COLO668 (cell line): ENCODE data around the gene CATSPER1.

Experiments
- DNase-seq: peaks from one replicate; lab custom pipeline; 2025; ENCODE audit not compliant: unreplicated experiment; lab: John Stamatoyannopoulos, UW

Gene CATSPER1

DNA sequence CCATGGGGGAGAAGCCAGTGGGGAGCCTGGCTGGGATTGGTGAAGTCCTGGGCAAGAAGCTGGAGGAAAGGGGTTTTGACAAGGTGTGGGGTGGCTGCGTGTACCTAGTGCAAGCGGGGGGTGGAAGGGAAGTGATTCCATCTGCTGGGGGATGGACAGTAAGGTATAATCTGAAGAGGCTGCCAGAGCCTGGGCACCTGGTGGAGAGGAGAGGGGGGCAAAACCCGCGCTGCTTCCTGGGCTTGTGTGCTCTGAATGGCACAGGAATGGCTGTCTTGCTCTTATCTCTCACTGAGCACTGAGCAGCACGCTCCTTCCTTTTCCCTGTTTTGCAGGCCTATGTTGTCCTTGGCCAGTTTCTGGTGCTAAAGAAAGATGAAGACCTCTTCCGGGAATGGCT lies 23.0 kb downstream of the CATSPER1 start:
- DNase-seq = peak; percentile 20

GRCh38 chr11:66002648-66003225 lies 23.5 kb downstream of the CATSPER1 start:
- peak; percentile 81 for DNase-seq

- peak; percentile 96 for DNase-seq
Observed at GRCh38 chr11:66001942-66002647, 24.2 kb downstream of the CATSPER1 start, which contains the start of the genes BANF1 and EIF1AD. Gene BANF1 (plus strand): TSS chr11:66002503. CDS start chr11:66003251, 748 bp downstream. Gene EIF1AD (minus strand): TSS chr11:66002157. CDS start chr11:66000389, 1,768 bp downstream.

- DNase-seq = no peak
Observed at GRCh38 chr11:65997286-65997685, 29.0 kb downstream of the CATSPER1 start.

GRCh38 chr11:65992056-65992455 lies 34.2 kb downstream of the CATSPER1 start:
- no peak for DNase-seq

- peak; percentile 87 for DNase-seq
Observed at GRCh38 chr11:65988791-65989592, 37.3 kb downstream of the CATSPER1 start.

DNA sequence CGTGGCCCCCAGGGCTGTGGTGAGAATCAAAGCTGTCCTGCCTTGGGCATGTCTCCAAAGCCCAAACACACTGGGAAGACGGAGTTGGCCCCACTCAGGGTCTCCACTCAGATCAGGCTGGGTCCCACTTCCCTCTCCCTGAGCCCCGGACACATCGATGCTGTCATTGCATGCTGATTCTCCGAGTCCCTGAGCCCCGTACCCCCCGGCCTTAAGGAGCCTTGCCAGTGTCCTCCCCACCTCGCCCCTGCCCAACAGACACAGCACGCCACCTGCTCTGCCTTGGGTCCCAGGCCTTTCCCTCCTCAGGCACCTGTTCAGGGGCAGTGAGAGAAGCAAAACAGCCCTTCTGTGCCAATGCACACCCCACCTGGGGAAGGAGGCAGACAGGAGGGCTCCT lies 38.9 kb downstream of the CATSPER1 start:
- no peak for DNase-seq

GRCh38 chr11:65983589-65983987 lies 42.7 kb downstream of the CATSPER1 start:
- DNase-seq = no peak

GRCh38 chr11:65982824-65983588 lies 43.3 kb downstream of the CATSPER1 start:
- DNase-seq = no peak

DNA sequence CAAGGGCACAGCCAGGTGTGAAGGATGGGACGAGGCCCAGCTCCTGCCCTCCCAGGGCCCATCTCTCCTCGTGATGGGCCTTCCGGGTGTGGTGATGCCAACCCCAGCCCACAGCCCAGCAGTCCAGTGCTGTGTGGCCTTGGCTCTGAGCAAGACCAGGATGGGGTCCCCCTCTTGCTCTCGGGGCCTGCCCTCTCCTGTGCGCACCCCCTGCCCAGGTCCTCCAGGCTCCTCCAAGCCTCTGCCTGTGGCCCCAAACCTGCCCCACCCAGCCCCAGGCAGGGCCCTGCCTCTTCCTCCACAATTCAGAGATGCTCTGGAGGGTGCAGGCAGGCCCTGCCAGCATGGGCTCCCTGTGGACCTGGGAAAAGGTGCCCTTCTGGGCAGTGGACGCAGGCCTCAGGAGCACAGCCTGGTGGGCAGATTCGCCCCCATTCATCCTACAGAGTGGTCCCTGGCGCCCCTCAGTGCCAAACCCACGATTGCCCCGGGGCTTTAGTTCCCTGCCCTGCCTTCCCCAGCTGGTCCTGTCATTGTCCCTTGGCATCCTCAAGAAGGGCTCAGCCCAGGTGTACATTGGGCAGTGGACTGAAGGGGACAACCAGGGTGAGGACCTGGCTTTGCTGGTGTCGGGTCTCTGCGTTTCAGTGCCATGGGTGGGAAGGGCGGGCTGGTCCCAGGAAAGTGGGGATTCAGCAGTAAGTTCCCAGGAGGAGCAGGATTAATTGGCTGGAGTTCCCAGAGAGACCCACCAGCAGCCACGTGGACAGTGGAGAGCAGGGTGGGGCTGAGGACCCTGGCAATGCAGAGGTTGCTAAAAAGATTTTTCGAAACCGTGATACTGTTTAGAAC lies 44.1 kb downstream of the CATSPER1 start:
- DNase-seq = no peak

- no peak for DNase-seq
Observed at GRCh38 chr11:65981101-65981740, 45.1 kb downstream of the CATSPER1 start.

GRCh38 chr11:65979261-65979759 lies 47.0 kb downstream of the CATSPER1 start:
- no peak for DNase-seq

DNA sequence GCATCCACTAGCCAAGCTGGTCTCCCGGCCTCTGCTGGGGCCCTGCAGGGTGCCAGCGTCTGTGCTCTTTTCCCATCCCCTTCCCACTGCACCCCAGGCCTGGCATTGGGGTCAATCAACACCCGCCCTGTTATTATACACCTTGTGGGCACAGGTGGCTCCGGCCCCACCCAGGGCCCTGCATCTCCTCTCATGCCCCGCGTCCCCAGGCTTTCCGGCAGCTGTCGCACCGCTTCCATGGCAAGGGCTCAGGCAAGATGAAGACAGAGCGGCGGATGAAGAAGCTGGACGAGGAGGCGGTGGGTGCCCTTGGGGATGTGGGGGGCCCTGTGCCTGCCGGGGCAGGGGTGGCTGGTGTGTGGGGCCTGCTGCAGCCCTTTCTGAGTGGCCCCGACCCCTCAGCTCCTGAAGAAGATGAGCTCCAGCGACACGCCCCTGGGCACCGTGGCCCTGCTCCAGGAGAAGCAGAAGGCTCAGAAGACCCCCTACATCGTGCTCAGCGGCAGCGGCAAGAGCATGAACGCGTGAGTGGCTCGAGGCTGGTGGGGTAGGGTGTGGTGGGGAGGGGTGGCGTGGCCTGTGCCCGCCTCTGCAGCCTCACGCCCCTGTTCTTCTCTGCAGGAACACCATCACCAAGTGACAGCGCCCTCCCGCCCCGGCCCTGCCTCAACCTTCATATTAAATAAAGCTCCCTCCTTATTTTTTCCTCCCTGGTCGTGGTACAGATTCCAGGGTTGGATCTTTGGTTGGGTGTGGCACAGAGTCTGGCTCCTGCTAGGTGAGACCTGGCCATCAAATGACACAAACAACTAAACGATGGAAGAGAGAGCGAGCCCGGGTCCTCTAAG lies 47.7 kb downstream of the CATSPER1 start:
- DNase-seq = no peak

- no peak for DNase-seq
Observed at GRCh38 chr11:65977621-65978390, 48.5 kb downstream of the CATSPER1 start.

GRCh38 chr11:65976216-65977176 lies 49.8 kb downstream of the CATSPER1 start:
- no peak for DNase-seq

DNA sequence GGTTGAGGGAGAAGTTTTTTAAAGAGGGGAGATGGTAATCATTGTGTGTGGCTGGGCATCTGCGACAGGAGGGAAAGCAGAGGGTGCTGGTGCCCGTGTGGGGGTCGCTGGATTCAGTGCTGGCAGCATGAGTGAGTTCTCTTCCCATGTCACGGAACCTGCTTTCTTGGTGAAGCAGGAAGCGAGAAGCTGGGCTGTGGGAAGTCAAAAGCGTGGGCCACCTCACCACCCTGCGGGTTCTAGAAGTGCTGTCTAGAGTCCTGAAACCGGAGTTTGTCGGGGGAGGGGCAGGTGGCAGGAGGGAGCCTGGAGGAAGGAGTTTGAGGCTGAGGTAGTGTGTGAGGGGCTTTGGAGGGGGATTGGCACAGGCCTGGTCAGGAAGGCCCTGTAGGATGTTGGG lies 50.5 kb downstream of the CATSPER1 start:
- DNase-seq = no peak
